DOHH2 (cell line): ENCODE measurements around the gene ENSA.
"Not testable (repeated sequence)": the region's sequence is repeated elsewhere in the genome, so short reads cannot be mapped to it uniquely, and the experiment has no call there.

ENCODE experiments used
- H3F3A ChIP-seq: fragments of 200-600 bp; sonication (generic), shearing (Covaris generic); 2 replicates; pipeline ENCODE4 v1.6.0; 2016; ENCODE audit warnings: antibody characterized with exemption, mild to moderate bottlenecking; ENCODE audit not compliant: control insufficient read depth, insufficient read depth
- H3K27ac ChIP-seq: fragments of 200-600 bp; sonication (generic); 2 replicates; pipeline ENCODE4 v1.5.1; 2014; ENCODE audit warnings: low read depth, mild to moderate bottlenecking, low read length, moderate library complexity
- H3K27me3 ChIP-seq: fragments of 200-600 bp; sonication (generic); 2 replicates; pipeline ENCODE4 v1.6.1; 2014; ENCODE audit warnings: mild to moderate bottlenecking, low read length, mixed read lengths; ENCODE audit not compliant: control insufficient read depth
- H3K36me3 ChIP-seq: fragments of 200-600 bp; sonication (generic); 2 replicates; pipeline ENCODE4 v1.6.1; 2014; ENCODE audit warnings: mild to moderate bottlenecking, low read length, moderate library complexity, mixed read lengths; ENCODE audit not compliant: control insufficient read depth
- H3K4me1 ChIP-seq: fragments of 200-600 bp; sonication (generic); 2 replicates; pipeline ENCODE4 v1.6.1; 2014; ENCODE audit warnings: mild to moderate bottlenecking, low read length, mixed read lengths; ENCODE audit not compliant: control insufficient read depth
- H3K4me2 ChIP-seq: fragments of 200-600 bp; sonication (generic); 2 replicates; pipeline ENCODE4 v1.6.0; 2014; ENCODE audit warnings: mild to moderate bottlenecking, low read length, moderate library complexity
- H3K4me3 ChIP-seq: fragments of 200-600 bp; sonication (generic); 2 replicates; pipeline ENCODE4 v1.5.1; 2014; ENCODE audit warnings: mild to moderate bottlenecking, low read length, mixed read lengths
- H3K79me2 ChIP-seq: fragments of 200-600 bp; sonication (generic); 2 replicates; pipeline ENCODE4 v1.6.1; 2014; ENCODE audit warnings: mild to moderate bottlenecking, low read length, mixed read lengths; ENCODE audit not compliant: control insufficient read depth
- H3K9me2 ChIP-seq: fragments of 200-600 bp; sonication (generic); replicated peaks from 2 replicates; pipeline ENCODE4 v1.6.1; 2014; ENCODE audit warnings: mild to moderate bottlenecking, low read length, mixed read lengths; ENCODE audit not compliant: control insufficient read depth
- H3K9me3 ChIP-seq: fragments of 200-600 bp; sonication (generic); 2 replicates; pipeline ENCODE4 v1.6.1; 2014; ENCODE audit warnings: antibody characterized with exemption, low read length, mixed read lengths; ENCODE audit not compliant: control insufficient read depth, insufficient read depth
- H4K20me1 ChIP-seq: fragments of 200-600 bp; sonication (generic); 2 replicates; pipeline ENCODE4 v1.6.0; 2014; ENCODE audit warnings: low read depth, mild to moderate bottlenecking, antibody characterized with exemption, low read length, moderate library complexity; ENCODE audit not compliant: control insufficient read depth, insufficient read depth
- EZH2phosphoT487 ChIP-seq: fragments of 200-600 bp; sonication (generic); IDR thresholded peaks from 2 replicates; pipeline ENCODE4 v1.6.1; 2017; ENCODE audit warnings: borderline replicate concordance, mild to moderate bottlenecking, antibody characterized with exemption, low read length, moderate library complexity, mixed read lengths
- TF ChIP-seq, protein P1 (sequence below): fragments of 200-600 bp; sonication (generic); IDR thresholded peaks from one replicate; pipeline ENCODE4 v1.5.1; 2014; ENCODE audit warnings: antibody characterized with exemption, mild to moderate bottlenecking, low read depth, low read length; ENCODE audit not compliant: poor library complexity, severe bottlenecking

Gene ENSA

DNA sequence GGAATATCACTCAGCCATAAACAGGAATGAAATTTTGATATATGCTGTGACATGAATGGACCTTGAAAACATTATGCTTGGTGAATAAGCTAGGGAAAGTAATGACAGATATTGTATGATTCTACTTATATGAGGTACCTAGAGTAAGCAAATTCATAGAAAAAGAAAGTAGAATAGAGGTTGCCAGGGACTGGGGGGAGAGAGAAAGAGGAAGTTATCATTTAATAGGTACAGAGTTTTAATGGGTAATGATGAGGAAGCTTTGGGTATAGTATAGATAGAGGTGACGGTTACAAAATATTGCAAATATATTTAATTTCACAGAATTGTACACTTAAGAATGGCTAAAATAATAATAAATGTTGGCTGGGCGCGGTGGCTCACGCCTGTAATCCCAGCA lies 31.2 kb upstream of the ENSA start:
- Histone ChIP-seq H3K36me3 (peaks cover 17% of the 10 kb centered on the region; the same call in 1 of the 2 replicates), H4K20me1 (no peaks in the 10 kb centered on the region), H3K4me3 (no peak overlapping the region), H3F3A (no peaks in the 10 kb centered on the region), H3K4me2 (no peak overlapping the region), H3K9me2 (no peaks in the 10 kb centered on the region), H3K27ac (no peak overlapping the region), H3K27me3 (no peaks in the 10 kb centered on the region), H3K4me1 (no peaks in the 10 kb centered on the region), H3K9me3 (no peaks in the 10 kb centered on the region), H3K79me2 (no peaks in the 10 kb centered on the region)
- no peak for TF ChIP-seq EZH2phosphoT487
- TF ChIP-seq, protein P1, sequence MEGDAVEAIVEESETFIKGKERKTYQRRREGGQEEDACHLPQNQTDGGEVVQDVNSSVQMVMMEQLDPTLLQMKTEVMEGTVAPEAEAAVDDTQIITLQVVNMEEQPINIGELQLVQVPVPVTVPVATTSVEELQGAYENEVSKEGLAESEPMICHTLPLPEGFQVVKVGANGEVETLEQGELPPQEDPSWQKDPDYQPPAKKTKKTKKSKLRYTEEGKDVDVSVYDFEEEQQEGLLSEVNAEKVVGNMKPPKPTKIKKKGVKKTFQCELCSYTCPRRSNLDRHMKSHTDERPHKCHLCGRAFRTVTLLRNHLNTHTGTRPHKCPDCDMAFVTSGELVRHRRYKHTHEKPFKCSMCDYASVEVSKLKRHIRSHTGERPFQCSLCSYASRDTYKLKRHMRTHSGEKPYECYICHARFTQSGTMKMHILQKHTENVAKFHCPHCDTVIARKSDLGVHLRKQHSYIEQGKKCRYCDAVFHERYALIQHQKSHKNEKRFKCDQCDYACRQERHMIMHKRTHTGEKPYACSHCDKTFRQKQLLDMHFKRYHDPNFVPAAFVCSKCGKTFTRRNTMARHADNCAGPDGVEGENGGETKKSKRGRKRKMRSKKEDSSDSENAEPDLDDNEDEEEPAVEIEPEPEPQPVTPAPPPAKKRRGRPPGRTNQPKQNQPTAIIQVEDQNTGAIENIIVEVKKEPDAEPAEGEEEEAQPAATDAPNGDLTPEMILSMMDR = no peak

- H3K4me2 ChIP-seq, H3K27ac ChIP-seq, H3K4me3 ChIP-seq, H3K9me2 ChIP-seq, H3K79me2 ChIP-seq, H3K27me3 ChIP-seq, H3F3A ChIP-seq, H3K4me1 ChIP-seq, H3K9me3 ChIP-seq, H4K20me1 ChIP-seq: not testable (repeated sequence)
- H3K36me3 ChIP-seq = peaks cover 12% of the 10 kb centered on the region; the same call in 1 of the 2 replicates
Measured at GRCh38 chr1:150657064-150657463, 27.7 kb upstream of the ENSA start.

- not testable (repeated sequence) for H3K79me2 ChIP-seq, H3K36me3 ChIP-seq, H3F3A ChIP-seq, H3K4me3 ChIP-seq, H3K27ac ChIP-seq, H3K4me2 ChIP-seq, H3K9me3 ChIP-seq, H3K4me1 ChIP-seq, H4K20me1 ChIP-seq, H3K9me2 ChIP-seq, H3K27me3 ChIP-seq
Measured at GRCh38 chr1:150654635-150655034, 25.2 kb upstream of the ENSA start.

DNA sequence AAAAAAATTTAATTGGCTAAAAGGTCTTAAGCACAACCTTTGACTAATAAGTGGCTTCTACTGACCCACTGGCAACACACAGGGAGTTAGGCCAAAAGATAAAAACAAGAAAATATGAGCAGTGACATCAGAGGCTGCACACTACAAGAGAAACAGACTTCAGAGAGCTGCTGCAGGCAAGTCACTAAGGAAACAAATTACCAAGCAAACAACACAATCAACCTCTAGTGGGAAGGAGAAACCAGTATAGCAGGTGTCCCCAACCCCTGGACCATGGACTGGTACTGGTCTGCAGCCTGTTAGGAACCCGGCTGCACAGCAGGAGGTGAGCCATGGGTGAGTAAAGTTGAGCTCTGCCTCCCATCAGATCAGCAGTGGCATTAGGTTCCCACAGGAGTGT lies 20.8 kb upstream of the ENSA start:
- Histone ChIP-seq H3K9me3 (no peaks in the 10 kb centered on the region), H3K36me3 (peaks cover 34% of the 10 kb centered on the region), H3K4me3 (no peak overlapping the region), H3K4me1 (no peaks in the 10 kb centered on the region), H3F3A (no peaks in the 10 kb centered on the region), H3K27me3 (no peaks in the 10 kb centered on the region), H3K79me2 (no peaks in the 10 kb centered on the region), H4K20me1 (no peaks in the 10 kb centered on the region), H3K4me2 (no peak overlapping the region), H3K9me2 (no peaks in the 10 kb centered on the region), H3K27ac (no peak overlapping the region)
- TF ChIP-seq EZH2phosphoT487 = no peak
- TF ChIP-seq, protein P1 = no peak
